ENCODE data around the gene WIZ.

The WIZ gene

DNA sequence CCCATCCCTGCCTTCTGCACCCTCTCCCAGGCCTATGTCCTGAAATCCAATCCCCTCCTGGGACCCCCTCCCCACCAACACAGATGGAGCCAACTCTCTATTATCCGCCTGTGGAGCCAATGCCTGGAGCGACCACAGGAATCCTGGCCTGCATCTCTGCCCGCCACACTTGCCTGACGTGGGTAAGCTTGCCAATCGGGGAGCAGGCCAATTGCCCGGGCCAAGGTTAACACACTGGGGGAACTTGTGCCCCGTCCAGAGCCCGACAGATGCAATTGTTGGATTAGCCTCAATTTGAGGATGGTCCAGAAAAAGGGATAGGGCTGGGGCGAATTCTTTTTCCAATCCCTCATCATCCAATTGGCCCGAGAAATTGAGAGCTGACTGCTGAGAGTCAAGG, 5.9 kb downstream of the WIZ start:
- DNase-seq (ENCODE audit: low read depth): no peak

GRCh38 chr19:15443325-15443724, 6.4 kb downstream of the WIZ start:
- DNase-seq (ENCODE audit: low read depth): no peak

- no peak for DNase-seq (ENCODE audit: low read depth)
Observed at GRCh38 chr19:15442142-15442920, 7.4 kb downstream of the WIZ start.

DNA sequence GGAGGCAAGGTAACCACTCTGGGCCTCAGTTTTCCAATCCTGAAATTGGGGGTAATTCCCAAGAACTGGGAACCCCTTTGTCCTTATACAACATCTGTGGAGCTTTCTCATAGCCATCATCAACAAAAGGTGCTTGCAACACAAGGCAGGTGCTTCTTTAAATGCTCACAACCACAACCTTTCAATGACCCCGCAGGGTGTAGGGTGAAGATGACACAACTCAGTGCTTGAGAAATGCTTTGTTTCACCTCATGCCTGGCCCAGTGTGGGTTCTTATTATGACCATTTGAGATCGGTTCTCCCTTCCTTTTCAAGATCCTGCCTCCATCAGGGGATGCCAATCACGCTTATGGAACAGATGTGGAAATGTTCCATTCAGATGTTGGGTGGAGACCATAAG, 8.4 kb downstream of the WIZ start:
- DNase-seq (ENCODE audit: low read depth): no peak

DNA sequence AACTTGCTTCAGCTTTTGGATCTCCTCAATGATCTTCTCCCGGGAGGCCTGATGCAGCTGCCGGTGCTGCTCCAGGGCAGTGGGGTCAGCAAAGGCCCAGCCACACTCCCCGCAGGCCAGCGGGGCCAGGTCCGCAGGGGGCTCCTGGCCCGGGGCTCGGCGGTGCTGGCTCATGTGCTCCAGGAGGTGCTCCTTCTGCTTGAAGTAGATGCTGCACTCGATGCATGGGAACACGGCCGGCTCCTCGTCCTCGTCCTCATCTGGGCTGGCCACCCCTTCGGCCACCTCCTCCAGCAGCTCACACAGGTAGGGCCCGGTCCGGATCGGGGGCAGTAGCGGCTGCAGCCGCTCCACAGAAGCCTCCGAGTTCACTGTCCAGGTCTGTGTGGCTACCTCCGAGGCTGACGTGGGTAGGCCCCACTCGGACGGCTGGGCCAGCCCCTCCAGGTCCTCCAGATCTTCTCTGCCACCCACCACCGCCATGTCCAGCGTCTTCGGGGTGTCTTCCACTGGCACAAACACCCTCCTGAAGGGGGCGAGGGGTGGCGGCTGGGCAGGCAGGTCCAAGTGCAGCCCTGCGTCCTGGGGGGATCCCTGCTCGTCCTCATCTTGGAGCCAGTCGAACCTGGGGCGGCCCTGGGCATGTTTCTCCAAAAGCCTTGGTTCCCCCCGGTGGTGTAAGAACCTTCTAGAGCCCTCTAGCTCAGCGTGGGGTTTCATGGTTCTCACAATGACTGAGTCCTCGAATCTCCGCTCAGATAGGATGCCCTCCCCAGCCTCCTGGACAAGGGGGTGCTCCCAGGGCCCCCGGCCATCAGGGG, 9.7 kb downstream of the WIZ start:
- no peak for DNase-seq (ENCODE audit: low read depth)

- DNase-seq (ENCODE audit: low read depth): no peak
Observed at GRCh38 chr19:15439078-15439799, 10.5 kb downstream of the WIZ start.

GRCh38 chr19:15438577-15438976, 11.2 kb downstream of the WIZ start:
- no peak for DNase-seq (ENCODE audit: low read depth)

DNA sequence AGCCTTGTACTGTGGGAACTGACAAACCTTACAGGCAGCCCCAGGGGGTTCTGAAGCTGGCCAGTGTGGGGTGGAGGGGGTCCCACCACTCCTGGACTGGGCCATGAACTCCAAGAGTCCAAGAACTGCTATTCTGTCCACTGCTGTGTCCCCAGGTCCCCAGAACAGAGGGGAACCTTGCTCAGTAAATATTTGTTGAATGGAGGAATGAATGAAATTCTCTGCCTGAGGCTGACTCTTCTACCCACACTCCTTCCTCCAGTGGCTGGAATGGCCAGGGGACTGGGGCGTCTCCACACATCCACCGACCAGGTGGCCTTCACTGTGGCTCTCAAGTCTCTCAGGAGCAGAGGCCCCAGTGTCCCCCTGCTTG, 11.6 kb downstream of the WIZ start:
- DNase-seq (ENCODE audit: low read depth): no peak

DNA sequence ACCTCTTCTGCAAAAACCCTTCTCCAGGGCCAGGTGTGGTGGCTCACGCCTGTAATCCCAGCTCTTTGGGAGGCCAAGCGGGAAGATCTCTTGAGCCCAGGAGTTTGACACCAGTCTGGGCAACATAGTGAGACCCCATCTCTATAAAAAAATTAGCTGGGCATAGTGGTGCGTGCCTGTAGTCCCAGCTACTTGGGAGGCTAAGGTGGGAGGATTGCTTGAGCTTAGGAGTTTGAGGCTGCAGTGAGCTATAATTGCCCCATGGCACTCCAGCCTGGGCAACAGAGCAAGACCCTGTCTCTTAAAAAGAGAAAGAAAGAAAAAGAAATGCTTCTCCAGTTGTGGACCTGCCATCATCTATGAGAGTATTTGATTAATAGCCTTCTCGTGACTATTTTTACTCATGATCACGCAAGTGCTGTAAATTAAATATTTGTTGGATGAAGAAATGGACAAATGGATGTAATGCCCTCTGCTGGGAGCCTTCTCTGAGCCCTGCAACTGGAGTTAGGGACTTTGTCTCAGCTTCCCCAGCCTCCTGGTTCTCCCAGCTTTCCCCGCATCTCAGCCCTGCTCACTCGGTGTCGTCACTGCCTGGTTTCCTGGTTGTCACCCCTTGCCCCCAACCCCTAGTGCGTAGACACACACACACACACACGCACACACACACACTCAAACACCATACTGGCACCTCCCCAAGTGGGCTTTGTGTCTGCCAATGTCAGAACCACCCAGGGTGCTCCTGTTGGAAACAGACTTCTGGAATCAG, 12.2 kb downstream of the WIZ start:
- DNase-seq (ENCODE audit: low read depth): no peak

GRCh38 chr19:15436826-15437110, 13.0 kb downstream of the WIZ start:
- no peak for DNase-seq (ENCODE audit: low read depth)

DNA sequence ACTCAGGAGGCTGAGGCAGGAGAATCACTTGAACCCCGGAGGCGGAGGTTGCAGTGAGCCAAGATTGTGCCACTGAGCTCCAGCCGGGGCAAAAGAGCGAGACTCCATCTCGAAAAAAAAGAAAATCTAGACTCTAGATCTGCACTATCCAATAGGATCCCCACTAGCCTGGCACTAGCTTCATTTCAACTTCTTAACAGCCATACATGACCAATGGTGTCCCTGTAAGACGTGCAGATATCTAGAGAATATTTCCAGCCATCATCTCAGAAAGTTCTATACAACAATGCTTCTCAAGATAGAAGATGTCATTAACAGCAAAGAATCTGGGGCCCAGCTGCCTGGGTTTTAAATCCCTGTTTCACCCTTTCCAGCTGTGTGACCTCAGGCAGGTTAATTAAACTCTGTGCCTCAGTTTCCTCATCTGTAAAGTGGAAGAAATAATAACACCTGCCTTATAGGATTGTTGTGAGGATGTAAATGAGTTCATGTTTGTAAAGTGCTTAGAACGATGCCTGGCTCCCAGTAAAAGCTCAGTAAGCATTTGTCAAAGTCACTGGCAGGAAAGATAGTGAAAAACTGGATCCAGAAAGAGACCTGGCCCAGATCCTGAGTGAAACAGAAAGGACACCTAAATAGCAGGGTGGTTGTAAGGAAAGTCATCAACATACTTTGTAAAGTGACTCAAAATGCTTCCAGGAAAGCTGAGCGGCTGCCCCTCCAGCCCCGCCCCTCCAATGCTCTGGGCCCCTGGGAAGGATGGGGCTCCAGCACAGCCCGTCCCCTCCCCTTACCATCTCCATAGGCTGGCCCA, 13.5 kb downstream of the WIZ start:
- DNase-seq (ENCODE audit: low read depth): no peak

DNA sequence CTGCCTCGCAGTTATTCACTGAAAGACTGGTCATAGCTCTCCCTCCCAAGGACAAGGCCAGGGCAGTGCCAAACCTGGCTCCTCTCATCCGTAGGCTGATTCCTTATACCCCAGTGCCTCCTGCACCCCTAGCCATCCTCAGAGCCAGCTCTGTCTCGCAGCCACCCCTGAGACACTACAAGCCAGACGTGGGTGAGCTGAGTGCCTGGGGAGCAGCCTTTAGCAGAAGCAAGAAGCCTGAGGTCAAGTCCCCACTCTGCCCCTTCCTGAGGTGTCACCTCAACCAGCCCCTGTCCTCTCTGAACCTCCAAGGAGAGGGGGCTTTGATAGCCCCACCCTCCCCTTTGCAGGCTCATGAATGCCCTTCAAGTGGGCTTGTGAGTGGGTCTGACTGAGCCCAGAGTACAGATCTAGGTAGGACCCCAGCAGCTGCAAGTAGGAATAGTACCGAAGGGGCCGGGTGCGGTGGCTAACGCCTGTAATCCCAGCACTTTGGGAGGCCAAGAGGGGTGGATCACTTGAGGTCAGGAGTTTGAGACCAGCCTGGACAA, 16.2 kb downstream of the WIZ start:
- no peak for DNase-seq (ENCODE audit: low read depth)

DNA sequence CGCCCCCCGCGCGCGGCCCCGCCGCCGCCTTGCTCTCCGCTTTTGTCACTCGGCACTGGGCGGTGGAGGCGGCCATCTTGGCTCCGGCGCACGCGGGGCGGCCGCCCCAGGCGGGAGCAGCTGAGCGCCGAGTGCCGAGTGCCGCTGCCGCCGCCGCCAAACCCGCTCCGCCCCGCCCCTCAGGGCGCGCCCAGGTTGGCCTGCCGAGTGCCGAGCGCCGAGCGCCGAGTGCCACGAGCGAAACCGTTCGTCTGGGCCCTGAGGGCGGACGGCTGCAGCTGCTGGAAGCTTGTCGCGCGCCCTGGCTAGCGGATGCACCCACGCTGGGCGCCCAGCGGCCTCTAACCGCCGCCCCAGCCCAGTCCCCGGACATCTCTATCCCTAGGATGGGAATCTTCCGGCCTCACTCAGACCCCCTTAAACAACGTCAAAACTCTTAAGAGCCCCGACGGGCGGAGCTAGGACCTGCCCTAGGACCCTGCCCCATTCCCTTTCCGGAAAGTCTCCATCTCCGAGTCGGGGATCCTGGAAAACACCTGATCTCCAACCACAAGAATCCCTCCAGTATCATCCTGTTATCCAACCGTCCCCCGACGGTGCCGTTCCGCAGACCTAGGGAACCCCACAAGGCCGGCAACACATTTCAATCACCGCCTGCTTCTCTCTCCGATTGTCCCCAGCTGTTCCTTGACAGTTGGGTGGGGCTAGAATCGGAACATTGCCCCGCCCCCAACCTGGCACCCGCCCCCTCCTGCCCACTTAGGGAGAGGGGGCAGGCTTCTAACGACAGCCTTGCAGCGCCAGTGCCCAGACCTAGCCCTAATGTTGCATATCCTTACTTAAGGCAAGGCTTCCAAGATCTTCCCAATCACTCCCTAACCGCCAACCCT, 16.9 kb downstream of the WIZ start:
- DNase-seq (ENCODE audit: low read depth): no peak

GRCh38 chr19:15432018-15432494, 17.7 kb downstream of the WIZ start:
- DNase-seq (ENCODE audit: low read depth): no peak

GRCh38 chr19:15431396-15432017, 18.2 kb downstream of the WIZ start:
- no peak for DNase-seq (ENCODE audit: low read depth)

DNA sequence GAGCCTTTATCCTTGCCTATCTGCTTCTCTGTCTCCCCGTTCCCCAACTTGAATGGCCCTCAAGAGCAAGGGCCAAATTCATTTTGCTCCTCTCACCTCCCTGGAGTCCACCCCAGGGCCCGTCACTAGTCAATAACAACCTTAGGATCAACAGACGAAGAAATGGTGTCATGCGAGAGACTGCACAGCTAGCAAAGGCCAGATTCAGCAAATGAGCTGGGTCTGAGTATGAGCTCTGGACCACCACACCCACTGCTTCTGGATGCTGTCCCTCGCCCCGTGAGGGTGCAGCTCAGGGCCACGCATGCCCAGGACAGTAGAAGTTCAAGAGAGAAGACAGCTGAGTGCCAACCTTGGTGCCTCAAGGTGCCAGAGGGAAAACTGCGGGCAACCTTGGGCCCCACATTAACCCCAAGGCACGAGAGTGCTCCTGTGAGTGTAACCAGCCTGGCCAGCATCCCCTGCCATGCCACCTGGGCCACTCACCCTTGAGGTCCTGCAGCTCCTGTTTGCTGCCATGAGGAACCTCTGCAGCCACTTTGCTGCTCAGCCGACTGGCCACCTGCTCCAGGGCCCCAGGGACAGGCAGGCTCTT, 19.1 kb downstream of the WIZ start:
- no peak for DNase-seq (ENCODE audit: low read depth)

DNA sequence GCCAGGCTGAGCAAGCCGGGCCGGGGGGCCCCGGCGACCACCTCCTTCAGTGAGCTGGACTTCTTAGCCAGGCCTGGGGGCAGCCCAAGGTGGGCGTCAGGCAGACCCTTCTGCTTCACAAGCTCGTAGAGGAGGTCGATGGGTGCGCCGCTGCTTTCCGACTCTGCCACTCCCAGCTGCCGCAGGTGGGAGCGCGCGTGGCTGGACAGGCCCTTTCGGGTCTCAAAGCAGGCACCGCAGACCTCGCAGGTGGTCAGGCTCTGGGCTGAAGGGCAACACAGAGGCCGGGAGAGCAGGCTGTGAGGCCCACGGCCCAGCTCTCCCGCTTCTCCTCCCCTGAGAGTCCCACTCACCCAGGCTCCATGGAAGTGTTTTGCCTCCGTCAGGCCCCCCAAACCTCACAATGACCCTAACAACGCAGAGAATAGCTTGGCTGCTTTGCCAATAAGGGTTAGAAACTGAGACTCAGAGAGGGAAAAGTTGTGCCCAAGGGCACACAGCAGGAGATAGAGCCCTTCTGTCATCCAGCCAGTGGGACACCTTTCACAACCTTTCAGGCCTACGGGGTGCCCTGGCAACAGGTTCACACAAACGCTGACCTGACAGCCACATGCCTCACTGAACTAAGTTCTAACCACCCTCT, 19.8 kb downstream of the WIZ start:
- no peak for DNase-seq (ENCODE audit: low read depth)

- no peak for DNase-seq (ENCODE audit: low read depth)
Observed at GRCh38 chr19:15428956-15429824, 20.6 kb downstream of the WIZ start.

Data from HS-5 (cell line).